NCI-H2196 treated with DMSO at 0.1 percent for 48 hours (cell line): ENCODE measurements around the gene BRD8.
"Not testable (repeated sequence)": the region's sequence is repeated elsewhere in the genome, so short reads cannot be mapped to it uniquely, and the experiment has no call there.

Experiments
- DNase-seq: peaks from one replicate; lab custom pipeline; 2025; ENCODE audit not compliant: unreplicated experiment; lab: John Stamatoyannopoulos, UW

Gene BRD8, protein sequence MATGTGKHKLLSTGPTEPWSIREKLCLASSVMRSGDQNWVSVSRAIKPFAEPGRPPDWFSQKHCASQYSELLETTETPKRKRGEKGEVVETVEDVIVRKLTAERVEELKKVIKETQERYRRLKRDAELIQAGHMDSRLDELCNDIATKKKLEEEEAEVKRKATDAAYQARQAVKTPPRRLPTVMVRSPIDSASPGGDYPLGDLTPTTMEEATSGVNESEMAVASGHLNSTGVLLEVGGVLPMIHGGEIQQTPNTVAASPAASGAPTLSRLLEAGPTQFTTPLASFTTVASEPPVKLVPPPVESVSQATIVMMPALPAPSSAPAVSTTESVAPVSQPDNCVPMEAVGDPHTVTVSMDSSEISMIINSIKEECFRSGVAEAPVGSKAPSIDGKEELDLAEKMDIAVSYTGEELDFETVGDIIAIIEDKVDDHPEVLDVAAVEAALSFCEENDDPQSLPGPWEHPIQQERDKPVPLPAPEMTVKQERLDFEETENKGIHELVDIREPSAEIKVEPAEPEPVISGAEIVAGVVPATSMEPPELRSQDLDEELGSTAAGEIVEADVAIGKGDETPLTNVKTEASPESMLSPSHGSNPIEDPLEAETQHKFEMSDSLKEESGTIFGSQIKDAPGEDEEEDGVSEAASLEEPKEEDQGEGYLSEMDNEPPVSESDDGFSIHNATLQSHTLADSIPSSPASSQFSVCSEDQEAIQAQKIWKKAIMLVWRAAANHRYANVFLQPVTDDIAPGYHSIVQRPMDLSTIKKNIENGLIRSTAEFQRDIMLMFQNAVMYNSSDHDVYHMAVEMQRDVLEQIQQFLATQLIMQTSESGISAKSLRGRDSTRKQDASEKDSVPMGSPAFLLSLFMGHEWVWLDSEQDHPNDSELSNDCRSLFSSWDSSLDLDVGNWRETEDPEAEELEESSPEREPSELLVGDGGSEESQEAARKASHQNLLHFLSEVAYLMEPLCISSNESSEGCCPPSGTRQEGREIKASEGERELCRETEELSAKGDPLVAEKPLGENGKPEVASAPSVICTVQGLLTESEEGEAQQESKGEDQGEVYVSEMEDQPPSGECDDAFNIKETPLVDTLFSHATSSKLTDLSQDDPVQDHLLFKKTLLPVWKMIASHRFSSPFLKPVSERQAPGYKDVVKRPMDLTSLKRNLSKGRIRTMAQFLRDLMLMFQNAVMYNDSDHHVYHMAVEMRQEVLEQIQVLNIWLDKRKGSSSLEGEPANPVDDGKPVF

DNA sequence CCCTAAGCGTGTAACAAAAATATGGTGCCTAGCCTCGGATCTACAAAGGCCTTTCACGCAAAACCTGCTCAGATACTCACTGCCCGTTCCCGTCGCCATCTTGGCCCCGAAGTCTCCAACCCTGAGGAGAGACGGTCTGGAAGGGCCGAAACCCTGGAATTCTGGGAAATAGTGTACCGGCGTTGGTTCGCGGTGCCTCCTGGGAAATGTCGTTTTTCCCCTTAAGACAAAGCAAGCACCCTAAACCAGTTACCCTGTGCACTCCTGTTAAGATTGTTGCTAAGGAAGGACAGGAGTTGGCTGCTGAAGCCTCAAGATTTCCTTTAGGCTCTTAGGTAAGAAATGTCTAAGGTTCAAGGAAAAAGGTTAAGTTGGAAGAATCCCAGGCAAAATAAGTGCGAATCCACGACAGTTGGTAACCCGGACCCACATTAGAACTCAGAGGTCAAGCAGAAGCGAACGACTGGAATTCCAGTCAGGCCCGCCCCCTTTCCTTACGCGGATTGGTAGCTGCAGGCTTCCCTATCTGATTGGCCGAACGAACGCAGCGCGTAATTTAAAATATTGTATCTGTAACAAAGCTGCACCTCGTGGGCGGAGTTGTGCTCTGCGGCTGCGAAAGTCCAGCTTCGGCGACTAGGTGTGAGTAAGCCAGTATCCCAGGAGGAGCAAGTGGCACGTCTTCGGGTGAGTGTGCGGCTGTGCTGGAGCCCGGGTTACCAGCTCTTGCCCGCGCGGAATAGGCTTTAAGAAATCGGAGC is at the start of gene BRD8, which contains the start of gene KIF20A:
Gene BRD8, minus strand, starts transcription at position 115 of the 761 bp plus-strand sequence. Its CDS starts 16 bp downstream, at position 99.
Gene KIF20A, plus strand, starts transcription at position 597 of the 761 bp plus-strand sequence. CDS start 569 bp downstream, outside the sequence.
- DNase-seq: peak; percentile 95

DNA sequence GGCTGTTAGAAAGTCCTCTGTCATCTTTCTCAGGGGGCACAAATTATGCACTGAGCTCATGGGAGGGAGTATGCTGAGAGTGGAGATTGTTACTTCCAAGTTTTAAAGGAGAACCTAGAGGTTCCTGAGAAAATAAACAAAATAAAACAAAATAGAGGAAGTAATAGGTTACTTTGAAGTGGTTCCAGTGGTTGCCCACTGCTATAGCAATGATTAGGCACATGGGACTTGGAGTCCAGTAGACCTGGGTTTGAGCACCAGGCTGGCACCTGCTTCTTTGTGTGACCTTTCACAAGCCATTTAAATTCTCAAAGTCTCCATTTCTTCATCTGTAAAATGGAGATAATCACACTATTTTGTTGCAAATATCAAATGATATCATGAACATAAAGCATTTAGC is 48.5 kb upstream of the BRD8 start:
- DNase-seq: no peak

DNA sequence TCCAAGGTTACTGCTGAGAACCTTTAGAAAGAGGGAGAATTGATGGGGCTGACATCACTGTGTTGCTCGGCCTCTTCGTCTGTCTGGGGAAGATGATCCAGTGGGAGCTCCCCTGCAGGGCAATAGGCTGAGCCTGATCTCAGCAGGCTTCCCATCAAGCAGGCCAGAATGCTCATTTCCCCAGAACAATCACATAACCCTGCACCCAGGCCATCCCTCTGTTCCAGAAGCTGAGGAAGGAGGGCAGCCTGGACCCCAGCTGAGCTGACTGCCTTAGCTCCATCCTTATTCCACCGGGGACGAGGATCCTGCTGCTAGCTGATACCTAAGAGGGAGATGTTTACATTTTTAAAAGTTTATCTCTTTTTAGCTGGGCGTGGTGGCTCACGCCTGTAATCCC is 46.3 kb upstream of the BRD8 start:
- DNase-seq: no peak

DNA sequence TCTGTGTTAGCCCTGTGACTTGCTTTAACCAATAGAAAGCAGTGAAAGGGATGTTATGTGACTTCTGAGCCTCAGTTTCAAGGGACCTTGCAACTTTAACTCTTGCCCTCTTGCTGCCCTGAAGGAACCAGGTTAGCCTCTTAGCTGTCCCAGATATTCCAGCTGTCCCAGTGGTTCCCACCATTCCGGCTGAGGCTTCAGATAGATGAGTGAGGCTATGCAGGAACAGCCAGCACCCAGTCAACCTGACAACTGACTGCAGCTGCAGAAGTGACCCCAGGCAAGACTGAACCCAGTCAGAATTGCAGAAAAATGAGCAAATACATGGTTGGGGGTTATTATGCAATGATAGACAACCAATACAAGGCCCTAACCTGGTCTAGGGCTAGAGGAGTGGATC is 45.1 kb upstream of the BRD8 start:
- no peak for DNase-seq

DNA sequence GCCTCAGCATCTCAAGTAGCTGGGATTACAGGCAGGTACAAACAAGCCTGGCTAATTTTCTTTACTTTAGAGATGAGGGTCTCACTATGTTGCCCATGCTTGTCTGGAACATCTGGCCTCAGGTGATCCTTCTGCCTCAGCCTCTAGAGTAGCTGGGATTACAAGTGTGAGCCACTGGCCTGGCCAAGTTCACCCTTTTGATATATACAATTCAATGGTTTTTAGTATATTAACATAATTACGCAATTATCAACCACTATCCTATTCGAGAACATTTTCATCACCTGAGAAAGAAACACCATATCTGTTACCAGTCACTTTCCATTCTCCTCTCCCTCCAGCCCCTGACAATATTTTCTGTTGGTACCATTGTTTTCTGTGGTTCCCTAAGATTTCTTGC is 38.4 kb upstream of the BRD8 start:
- DNase-seq: no peak

DNA sequence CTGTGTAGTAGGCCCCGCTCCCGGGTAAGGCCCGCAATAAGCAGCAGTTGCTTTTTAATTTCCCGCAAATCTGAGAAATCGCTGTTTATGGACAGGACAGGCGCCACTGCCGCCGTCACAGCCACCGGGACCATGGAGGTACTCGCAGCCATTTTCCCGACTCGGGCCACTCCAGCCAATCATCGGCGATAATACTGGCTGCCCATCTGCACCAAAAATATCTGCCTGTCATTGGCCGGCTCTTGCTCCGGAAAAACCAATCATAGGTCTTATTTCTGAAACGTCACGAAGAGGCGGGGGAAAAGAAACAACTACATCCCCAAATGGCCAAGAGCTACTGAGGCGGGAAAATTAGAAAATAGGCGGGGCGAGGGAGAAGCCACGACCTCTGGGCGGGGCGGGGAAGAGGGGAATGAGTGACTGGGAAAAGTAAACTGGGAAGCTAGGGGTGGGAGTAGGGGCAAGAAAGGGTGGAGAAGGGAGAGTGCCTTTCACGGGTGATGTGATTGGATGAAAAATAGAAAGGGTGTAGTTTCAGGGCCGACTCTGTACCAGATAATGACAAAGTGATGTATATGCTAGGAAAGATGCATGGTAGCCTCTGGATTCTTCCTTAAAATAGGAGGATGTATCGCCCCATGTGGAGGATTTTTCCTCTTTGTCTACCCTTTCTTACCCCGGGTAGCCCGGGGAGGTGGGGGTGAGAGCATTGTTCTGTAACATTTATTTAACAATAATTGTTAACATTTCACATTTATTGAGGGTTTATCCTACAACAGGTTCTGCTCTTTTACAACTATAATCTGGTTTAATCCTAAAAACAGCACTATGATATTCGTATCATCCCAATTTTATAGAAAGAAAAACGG is 35.0 kb upstream of the BRD8 start, which contains the start of gene CDC23:
Gene CDC23, minus strand, starts transcription at position 163 of the 869 bp plus-strand sequence. Its CDS starts 11 bp downstream, at position 152.
- DNase-seq: peak; percentile 94

DNA sequence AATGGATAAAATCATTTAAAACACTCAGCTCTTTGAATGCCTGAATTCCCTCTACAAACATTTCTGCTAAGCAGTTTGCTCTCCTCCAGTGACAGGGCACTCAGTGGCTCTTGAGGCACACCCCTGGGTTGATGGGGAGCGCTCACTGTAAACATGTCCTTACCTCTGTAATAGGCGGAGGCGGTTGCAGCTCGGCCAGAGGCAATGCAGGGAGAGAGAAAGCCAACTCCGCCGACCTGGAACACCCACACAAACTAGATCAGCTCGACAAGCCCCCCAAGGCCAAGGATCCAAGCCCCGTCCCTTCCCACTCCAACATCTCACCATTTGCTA is 34.4 kb upstream of the BRD8 start:
- no peak for DNase-seq

DNA sequence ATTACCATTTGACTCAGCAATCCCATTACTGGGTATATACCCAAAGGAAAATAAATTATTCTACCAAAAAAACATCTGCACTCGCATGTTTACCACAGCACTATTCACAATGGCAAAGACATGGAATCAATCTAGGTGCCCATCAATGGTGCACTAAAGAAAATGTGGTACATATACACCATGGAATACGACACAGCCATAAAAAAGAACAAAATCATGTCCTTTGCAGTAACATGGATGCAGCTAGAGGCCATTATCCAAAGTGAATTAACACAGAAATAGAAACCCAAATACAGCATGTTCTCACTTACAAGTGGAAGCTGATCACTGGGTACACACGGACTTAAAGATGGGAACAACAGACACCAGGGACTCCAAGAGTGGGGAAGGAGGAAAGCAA is 32.6 kb upstream of the BRD8 start:
- DNase-seq: no peak

DNA sequence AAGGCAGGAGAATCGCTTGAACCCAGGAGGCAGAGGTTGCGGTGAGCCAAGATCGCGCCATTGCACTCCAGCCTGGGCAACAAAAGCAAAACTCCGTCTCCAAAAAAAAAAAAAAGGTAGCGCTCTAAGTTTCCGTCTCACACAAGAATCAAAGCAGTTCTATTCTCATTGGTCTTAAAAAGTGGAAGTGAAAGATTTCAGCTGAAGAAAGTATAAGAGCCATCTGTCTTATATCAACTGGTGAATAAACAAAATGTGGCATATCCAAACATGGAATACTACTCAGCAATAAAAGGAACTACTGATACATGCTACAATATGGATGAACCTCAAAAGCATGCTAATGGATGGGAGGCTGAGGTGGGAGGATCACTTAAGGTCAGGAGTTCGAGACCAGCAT is 15.4 kb upstream of the BRD8 start:
- not testable (repeated sequence) for DNase-seq

DNA sequence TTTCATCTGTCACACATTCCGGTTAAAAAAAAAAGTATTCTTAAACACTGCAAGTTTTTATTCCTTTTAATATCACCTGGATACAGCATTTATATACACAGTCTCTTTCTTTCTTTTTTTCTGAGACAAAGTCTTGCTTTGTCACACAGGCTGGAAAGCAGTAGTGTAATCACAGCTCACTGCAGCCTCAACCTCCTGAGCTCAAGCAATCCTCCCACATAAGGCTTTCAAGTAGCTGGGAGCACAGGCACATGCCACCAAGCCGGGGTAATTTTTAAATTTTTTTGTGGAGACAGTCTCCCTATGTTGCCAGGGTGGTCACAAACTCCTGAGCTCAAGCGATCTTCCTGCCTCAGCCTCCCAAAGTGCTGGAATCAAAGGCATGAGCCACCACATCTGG is 14.4 kb upstream of the BRD8 start:
- no peak for DNase-seq

DNA sequence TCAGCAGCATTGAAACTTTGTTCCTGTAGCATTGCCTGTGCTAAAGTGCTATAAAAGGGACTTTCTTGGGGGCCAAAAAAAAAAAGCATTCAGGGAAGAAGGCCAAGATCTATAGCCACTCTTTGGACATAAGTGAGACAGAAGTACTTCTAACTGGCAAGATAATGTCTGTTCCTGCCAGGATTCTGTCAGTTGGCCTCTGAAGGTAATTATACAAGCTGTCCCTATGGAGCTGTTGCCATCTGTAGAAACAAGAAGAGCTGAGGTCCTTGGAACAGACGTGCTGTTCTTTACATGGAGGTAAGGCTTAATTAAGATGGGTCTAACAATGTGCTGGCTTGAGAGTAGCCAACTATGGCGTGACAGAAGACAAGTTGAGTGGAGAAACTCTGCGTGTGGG is 10.2 kb upstream of the BRD8 start:
- DNase-seq: no peak

DNA sequence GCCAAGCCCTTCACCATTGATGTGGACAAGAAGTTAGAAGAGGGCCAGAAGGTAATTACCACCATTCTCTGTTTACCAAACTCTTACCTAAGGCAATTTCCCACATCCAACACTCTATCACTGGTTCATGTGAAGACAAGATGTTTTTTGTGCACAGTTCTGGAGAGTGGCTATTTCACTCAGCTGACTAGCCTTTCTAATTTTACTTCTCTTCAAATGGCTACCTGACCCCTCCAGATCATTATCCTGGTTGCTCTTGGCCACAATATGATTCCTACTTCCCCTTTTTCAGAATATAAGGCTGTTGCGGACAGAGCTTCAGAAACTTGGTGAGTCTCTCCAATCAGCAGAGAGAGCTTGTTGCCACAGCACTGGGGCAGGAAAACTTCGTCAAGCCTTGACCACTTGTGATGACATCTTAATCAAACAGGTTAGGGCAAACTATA is 7.6 kb upstream of the BRD8 start:
- DNase-seq: no peak

DNA sequence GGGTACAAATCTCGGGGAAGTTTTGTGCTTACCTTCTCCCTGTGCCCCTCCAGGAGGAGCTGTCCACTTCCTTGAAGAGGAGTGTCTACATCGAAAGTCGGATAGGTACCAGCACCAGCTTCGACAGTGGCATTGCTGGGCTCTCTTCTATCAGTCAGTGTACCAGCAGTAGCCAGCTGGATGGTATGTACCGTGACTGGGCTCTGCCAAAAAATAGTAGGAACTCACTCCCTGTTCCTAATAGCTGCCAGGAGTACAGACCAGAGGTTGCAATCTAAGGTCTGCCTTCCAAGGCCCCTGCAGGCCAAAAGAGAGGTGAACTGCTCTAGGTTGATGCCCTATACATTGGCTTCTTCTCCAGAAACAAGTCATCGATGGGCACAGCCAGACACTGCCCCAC is 4.4 kb upstream of the BRD8 start:
- no peak for DNase-seq

DNA sequence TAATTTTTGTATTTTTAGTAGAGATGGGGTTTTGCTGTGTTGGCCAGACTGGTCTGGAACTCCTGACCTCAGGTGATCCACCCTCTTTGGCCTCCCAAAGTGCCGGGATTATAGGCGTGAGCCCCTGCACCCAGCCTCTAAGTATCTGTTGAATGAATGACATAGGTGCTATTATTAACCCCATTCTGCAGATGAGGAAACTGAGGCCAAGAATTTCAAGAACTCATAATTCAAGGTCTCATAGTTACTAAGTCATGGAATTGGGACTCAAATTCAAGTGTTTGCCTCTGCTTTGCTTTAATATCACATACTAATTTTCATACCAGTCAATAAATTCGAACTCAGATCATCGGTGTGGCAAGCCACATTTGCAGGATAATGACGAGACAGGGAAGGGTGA is 2.4 kb upstream of the BRD8 start:
- DNase-seq: no peak

DNA sequence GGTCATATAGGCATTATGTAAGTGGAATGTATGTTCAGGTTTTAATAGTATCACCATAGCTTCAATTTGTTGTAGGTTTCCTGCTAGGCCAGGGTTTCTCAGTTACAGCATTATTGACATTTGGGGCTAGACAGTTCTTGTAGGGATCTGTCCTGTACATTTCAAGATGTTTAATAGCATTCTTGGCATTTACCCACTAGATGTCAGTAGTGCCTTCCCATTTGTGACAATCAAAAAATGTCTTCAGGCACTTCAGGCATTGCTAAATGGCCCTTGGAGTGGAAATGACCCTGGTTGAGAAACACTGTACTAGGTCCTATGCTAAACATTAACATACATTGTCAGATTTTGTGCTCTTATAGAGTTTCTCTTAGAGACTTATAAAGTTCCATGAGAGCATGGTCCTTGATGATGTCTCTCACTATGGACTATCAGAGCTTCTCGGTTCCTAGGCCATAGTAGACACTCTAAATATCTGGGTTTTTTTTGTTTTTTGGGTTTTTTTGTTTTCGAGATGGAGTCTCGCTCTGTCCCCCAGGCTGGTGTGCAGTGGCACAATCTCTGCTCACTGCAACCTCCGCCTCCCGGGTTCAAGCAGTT is 1.9 kb upstream of the BRD8 start:
- DNase-seq: peak; percentile 22

DNA sequence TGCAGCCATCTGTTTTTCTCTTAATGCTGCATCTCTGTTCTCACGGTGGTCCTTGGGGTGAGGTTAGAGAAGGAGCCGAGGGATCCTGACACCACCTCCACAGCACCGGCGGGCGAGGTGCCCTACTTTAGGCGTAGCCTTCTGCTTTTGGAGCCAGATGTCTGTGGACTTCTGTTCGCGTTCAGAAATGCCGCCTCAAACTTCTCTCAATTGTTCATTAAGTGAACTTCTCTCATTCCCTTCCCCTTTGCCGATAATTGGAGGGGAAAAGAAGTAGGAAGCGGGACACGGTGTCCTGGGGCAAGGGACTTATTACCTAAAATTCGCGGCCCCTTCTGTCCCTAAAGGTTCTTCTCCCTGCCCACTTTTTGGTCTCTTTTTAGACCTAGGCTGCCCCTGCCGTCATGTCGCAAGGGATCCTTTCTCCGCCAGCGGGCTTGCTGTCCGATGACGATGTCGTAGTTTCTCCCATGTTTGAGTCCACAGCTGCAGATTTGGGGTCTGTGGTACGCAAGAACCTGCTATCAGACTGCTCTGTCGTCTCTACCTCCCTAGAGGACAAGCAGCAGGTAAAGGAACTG is 937 bp upstream of the BRD8 start:
- DNase-seq: no peak

DNA sequence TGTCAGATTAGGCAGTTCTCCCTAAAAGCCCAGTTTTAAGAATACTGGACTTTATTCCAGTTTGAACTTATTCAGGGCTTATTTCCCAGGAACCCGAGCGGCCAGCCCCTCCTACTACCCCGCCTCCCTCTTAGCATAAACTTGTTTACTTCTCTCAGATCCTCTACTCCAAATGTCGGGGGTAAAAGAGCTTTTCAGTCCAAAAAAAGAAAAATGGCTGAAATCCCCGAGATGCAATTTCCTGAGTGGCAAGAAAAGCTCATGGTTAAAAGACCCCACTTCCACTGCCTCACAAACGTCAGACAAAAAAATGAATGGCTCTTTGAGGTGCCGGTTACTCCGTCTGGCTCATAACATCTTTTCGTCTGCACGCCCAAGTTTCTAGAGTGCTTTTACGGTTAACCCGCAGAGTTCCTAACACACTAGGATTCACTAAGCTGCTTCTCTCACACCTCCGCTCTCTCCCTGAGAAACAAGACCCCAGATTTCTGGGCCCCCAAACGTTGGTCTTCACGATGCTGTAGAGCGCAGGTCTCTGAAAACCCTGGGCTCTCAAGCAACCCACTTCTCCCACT is 402 bp downstream of the BRD8 start:
- DNase-seq: peak; percentile 12

DNA sequence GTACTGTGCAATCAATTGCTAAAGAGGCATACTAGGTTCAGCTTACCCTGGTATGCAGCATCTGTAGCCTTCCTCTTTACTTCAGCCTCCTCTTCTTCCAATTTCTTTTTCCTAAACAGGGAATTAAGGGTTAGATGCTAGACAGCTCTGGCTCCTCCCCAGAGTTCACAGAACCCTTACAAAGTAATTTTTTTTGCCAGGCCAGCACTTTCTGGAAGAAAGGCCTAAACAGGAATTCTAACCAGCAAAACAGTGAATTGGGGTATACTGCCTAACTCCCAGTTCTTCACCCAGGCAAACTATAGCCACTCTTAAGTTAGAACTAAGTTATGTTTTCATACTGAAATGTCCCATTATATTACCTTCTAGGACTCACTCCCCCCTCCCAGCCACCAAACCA is 8.1 kb downstream of the BRD8 start:
- no peak for DNase-seq
